Activated CD4-positive, CD25-positive, alpha-beta regulatory T cell (primary cell): ENCODE results near the gene SELENON.

ENCODE experiments used
- DNase-seq, 4 experiments: peaks; one replicate each; lab custom pipeline; 2025; lab: John Stamatoyannopoulos, UW

The SELENON gene, protein sequence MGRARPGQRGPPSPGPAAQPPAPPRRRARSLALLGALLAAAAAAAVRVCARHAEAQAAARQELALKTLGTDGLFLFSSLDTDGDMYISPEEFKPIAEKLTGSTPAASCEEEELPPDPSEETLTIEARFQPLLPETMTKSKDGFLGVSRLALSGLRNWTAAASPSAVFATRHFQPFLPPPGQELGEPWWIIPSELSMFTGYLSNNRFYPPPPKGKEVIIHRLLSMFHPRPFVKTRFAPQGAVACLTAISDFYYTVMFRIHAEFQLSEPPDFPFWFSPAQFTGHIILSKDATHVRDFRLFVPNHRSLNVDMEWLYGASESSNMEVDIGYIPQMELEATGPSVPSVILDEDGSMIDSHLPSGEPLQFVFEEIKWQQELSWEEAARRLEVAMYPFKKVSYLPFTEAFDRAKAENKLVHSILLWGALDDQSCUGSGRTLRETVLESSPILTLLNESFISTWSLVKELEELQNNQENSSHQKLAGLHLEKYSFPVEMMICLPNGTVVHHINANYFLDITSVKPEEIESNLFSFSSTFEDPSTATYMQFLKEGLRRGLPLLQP

DNA sequence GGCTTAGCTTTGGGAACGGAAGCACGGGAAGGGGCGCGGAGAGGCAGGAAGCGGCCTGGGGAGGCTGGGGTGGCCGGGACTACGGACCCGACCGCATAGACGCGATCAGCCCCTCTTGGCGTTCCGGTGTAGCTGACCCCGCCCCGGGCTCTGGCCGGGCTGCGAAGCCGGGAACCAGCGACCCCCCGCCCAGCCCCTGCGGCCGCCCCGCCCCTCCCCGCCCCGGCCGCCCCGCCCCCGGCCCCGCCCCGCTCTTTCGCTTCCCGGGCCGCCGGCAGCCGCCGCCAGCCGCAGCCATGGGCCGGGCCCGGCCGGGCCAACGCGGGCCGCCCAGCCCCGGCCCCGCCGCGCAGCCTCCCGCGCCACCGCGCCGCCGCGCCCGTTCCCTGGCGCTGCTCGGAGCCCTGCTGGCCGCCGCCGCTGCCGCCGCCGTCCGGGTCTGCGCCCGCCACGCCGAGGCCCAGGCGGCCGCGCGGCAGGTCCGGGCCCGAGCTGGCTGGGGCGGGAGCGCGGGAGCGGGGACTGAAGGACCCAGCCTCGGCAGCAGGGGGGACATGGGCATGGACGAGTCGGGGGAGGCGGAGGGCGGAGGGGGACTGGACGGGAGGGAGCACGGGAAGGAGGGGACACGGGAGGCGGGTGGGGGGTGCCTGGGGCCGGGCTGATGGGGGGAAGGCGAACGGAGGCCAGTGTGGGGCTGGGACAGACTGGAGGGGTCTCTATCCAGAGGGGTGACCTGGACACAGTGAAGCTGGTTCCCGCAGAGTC is at the start of gene SELENON:
SELENON (plus strand) TSS at position 259 of the 768 bp plus-strand sequence; CDS start at position 297, 38 bp downstream.
- DNase-seq: no peak

DNA sequence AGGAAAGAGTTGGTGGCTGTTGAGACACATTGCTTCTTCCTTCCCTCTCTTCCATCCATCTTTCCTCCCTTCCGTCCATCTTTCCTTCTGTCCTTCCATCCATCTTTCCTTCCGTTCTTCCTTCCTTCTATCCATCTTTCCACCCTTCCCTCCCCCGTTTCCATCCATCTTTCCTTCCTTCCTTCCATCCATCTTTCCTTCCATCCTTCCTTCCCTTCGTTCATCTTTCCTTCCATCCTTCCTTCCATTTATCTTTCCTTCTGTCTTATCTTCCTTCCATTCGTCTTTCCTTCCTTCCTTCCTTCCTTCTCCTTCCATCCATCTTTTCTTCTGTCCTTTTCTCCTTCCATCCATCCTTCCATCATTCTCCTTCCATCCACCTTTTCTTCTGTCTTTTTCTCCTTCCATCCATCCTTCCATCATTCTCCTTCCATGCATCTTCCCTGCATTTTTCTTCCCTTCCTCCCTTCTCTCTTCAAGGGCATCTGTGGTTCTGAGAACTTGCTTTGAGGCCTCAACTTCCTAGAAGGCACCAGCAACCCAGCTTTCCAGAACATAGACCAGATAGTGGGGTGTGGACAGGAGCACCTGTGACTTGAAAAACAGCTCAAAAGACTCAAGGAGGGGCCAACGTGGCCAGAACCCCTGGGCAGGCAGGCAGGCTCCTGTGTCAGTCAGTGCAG is 48.9 kb upstream of the SELENON start:
- DNase-seq: no peak

DNA sequence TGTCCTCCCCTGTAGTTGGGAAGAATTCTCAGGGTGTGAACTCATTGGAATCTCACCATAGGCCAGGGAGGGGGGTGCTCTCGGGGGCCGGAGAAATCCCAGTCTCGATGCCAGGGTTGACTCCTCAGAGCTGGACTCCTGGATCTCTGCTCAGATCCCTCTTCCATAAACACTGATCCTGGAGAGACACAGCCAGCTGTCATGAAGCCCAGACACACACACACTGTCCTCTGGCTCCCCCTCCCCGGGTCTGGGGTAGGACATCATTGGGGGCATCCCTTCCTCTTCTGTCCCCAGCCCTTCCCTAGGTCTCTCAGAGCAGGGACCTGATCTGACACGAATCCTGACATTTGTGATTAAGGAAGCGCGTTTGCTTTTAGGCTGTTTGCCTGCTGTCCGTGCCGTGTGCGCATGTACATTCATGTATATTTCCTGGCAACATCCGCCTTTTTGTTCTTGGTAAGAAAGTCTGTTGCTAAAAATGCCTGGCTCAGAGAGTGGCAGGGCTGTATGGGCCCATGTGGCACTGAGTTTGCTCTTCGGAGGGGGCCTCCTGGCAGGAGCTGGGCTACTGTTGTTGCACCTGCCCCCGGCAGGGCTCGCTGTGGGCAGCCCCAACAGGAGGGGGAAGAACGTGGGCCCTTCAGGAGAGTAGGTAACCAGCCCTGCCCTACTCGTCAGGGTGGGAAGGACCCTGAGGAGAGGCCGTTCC is 45.4 kb upstream of the SELENON start:
- DNase-seq: no peak

DNA sequence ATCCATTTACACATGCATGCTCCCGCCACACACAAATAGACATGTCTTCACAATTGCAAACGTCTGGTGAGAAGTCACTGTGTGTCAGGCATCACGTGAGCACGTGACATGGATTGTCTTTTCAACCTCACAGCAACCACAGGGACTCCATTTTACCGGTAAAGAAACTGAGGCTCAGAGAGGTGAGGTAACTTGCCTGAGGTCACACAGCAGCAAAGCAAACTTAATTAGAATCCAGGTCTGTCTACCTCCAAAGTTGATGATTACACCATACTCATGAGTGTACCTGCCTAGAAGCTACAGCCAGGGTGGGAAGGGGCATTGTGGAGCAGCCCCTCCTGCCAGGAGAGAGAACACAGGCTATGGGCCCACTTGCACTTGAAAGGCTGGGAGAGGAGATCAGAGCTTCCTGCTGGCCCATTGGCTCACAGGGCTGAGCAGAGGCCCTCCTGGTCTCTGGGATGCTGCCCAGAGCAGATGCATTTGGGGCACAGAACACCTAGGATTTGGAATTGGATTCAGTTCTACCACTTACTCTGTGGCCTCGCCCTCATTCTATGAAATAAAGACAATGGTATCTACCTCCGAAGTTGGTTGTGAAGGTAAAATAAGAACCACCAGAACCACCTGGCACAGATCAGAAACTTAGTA is 44.4 kb upstream of the SELENON start:
- DNase-seq: no peak

DNA sequence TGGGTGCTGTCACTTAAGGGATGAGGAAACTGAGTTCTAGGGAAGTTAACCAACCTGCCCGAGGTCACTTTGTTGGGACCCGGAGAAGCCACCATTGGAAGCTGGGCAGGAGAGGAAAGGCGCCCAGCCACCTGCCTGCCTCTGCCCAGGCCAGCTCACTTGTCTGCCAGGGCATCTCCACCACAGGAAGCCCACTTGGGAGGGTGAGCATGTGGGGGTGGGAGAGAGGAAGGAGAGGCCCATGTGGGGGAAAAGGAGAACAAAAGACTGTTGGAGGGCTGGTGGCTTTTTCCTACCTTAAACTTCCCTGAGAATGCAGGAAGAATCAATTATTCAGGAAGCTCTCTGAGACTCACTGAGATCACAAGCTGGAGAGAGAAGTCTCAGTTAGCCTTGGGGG is 43.8 kb upstream of the SELENON start:
- no peak for DNase-seq

DNA sequence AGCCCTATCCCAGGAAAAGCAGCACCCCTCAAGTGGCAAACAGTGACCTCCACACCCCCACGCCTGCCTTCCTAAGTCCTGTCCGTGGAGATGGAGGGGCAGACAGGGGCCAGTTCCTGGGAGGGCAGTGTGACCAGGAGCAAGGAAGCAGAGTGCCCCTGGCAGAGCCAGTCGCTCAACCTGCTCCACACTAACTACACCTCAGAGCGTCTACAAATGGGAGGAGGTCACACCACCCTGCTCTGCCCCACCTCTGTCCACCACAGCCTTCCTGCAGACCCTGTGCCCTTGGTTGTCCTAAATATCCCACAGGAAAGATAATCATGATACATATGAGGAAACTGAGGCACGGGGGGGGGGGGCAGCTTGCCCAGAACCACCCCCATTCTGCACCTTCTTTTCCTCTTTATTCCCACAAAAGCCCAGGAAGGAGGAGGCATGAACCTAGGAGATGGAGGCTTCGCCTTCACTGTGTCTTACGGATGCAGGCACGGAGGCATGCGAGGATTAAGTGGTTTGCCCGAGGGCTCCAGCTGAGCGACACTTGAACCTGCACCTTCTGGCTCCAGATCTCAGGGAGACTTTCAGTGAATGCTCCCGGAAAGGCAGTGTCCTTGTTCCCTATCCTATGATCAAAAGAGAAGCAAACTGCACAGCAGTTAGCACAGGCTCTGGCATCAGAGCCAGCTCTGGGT is 42.7 kb upstream of the SELENON start:
- DNase-seq: no peak

DNA sequence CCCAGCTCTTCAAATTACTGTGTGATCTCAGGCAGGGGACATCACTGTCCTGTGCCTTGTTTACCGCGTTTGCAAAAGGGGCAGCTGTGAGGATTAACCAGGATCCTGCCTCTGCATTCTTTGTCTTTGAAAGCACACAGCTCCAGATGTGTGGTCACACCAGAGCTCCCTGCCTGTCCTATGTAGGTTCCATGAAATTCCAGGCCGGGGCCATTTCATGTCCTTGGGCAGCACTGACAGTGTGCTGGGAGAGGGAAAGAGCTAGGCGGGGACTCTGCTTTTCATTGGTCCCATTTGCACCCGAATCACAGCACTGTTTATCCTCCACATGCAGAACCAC is 42.2 kb upstream of the SELENON start:
- no peak for DNase-seq

DNA sequence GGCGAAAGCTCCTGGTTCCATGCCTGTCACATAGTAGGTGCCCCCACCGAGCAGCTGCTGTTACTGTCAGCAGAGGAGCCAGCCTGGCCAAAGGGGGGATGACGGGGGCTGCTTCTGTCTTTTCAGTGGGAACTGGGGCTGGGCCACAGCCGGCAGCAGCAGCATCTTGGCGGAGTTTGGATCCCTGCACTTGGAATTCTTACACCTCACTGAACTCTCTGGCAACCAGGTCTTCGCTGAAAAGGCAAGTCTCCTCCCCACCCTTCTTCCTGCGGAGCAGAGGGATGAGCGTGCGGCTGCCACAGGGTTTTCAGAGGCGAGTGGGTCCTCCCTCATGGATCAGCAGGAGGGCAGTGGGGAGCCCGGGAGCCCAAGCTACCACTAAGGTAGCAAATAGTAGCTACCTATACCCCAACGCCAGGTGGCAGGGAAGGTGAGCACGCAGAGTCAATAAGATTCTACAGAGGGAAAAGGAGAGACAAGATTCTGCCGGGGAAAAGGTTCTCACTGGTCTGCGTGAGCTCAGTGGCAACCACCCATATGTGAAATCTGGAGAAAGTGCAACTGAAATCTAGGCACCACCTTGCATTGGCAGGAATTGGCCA is 41.4 kb upstream of the SELENON start:
- no peak for DNase-seq

DNA sequence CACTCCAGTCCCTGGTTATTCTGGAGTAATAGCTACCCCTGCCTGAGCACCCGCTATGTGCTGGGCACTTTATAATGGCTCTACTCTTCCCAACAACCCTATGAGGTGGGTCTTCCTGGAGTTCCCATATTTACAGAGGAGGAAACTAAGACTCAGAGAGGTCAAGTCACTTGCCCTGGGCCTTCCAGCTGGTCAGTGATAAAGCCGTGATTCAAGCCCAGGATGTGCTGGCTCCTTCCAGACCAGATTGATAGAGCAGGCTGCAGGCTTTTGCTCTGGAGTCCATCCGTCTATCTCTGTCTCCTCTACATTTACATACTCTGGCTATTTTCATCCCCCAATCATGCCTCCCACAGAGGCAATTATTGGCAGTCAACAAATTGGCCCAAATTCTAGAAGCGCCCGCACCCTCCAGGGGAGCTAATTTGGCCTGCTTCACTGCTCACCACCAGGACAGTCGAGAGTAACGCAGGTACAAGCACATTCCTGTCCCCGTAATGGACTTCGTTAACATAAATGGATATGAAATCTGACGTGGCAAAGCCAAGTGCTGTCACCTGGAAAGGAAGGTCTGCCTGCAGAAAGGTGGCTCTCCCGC is 39.8 kb upstream of the SELENON start:
- DNase-seq: no peak

DNA sequence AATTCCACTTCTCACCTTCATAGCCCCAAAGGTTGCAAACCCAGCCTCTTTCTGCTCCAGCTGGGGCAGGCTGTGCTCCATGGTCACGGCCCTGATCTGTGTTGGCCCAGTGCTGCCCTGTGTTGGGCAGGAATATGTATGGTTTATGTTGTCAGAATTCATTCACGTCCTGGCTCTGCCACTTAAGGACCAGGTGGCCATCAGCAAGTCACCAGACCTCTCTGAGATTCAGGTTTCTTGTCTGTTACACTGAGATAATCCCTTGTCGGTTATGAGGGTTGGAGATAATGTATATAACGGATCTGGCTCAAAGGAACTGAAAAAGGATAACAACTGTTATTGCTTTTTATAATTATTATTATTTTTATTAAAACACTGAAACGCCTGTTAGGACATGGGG is 39.1 kb upstream of the SELENON start:
- no peak for DNase-seq

DNA sequence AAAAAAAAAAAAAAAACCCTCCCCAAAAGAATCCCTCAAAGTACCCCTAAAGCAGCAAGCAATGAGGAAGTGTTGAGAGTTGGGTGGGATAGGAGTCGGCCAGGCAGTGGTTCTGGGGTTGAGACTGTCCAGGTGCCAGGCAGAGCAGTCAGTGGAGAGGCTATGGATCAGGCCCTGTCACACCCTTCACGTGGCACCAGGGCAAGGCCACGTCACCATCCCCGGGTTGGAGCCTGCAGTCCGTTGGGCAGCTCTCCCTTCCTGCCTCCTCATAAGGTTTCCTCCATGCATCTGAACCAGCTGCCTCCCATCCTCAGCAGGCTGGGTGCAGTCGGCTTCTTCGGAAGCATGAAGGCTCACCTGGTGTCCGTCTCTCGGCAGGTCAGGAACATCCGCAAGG is 36.5 kb upstream of the SELENON start:
- DNase-seq: no peak

DNA sequence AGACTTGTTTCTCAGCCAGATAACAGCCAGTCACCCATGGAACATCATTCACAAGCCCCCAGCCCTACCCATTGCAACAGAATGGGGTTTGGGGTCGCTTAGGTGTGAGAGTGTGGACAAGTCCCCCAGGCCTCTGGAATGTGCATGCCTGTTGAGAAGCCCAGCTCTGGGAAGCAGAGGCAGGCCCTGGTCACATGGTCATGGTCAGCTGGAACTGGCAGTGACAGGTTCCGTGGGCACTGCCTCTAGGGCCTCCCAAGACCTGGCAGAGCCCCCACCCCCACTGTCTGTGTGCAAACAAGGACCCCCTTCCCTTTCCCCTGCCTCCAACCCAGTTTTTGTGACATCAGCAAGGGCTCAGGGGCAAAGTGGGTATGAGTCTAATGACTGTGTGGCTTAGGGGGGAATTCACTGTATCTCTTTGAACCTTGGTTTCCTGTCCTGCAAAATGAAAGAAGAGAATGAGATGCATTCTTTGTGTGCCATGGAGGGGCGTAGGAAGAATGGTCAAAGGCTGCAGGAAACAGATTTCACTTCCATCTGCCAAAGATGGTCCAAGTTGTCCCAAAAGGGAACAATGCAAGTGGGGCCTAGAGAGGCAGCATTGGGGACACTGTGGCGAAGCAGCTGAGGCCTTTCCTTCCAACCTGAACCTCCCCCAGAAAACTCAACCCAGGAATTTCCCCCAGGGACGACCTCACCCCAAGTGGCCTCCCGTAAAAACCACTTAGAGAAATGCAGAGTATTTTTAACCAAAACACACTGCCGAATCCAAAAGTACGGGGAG is 34.7 kb upstream of the SELENON start:
- no peak for DNase-seq

DNA sequence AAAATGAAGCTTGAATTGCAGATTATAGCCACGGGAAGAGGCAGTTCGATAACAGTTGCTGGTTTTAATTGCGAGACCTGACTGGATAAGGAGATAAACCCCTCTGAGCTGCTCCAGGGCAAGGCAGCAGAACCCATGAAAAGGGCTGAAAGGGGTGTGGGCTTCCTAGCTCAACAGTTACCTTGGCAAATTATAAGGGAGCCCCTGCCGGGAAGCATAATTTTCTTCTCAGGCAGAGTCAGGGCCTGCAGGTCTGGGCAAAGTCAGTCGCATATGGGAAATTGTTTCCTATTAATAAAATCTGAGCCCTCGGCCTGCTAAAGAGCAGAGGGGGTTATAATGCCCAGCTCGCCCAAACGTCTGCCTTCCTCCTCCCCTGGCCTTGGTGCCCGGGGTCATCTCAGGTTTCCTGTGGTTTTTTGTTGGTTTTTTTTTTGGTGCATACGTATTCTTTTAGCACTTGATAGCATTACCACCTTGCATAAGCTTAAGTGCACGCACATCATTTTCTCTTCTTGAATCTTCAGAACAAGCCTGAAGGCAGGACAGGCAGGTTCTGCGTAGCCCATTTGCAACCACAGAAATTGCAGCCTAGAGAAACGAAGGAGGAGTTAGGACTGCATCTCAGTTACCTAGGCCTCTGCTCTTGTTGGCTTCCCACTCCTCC is 33.9 kb upstream of the SELENON start:
- no peak for DNase-seq

DNA sequence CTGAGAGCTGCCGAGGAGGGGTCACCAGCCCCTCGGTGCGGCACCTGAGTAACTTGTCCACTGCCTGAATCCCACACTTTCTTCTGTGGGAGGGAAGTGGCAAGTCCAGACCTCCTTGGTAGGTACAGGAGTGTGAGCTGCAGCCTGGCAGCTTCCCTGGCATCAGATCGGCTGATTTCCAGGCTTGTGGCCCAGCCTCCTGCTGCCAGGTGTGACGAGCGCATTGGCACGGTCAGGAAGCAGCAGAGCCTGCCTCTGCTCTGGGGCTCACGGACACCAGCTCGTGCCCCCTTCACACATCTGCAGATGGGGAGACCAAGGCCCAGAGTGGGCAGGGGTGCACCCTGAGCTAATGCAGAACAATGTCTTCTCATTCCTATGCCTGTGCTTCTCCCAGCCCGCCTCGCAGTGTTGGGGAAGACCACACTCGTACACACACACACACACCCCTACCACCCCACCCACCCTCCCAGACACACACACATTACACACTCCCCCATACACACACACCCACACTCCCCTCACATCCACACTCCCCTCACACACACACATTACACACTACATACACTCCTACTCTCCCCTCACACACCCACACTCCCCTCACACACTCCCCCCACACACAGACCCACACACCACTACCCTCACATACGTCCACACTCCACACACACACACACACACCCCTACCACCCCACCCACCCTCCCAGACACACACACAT is 33.1 kb upstream of the SELENON start:
- no peak for DNase-seq

DNA sequence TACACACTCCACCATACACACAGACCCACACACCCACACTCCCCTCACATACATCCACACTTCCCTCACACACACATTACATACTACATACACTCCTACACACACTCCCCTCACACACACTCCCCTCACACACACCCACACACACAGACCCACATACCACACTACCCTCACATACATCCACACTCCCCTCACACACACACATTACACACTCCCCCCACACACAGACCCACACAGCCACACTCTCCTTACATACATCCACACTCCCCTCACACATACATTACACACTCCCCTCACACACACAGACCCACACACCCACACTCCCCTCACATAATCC is 32.6 kb upstream of the SELENON start:
- no peak for DNase-seq

DNA sequence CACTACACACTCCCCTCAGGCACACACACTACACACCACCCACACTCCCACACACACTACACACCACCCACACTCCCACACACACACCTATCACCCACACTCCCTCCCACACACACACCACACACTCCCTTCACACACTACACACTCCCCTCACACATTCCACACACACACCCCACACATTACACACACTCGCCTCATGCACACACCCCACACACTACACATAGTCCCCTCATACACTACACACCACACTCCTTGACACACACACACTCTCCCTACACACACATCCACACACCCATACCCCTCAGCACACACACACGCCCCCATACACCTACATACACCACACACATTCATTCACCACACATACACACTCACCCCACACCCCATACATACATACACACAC is 31.0 kb upstream of the SELENON start:
- DNase-seq: no peak

DNA sequence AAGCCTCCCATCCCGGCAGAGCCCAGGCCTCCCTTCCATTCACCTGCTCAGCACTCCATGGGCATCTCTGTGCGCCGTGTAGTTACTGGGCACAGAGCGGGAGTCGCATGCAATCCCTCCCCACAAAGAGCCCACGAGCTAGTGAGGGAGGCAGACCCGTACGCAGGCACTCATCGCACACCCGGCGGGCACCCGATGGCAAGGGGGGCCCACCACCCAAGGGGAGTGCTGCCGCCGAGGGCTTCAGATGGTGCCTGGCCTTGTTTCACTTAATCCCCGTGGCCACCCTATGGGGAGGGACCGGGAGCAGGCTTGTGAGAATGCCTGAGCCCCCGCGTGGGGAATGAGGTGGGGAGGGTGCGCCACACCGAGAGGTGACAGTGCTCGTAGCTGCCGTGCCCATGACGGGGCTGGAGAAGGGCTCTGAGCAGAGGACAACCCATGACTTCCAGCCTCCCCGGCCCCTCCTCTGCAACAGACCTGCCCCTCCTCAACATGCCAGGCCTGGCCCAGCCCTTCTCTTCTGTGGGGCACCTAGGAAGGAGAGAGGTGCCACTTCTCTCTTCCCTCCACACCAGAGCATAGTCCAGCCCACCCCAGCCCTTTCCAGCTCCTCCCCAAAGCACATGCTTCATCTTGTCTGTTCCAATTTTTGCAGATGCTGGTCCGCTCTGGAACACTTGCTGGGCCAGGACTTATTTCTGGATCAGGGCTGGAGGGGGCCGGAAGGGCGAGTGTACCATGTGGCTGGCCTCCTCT is 30.2 kb upstream of the SELENON start:
- DNase-seq: no peak
